Stimulated activated CD4-positive, alpha-beta T cell treated with anti-CD3 and anti-CD28 coated beads, Interleukin-1b, Interleukin-23, amount 100 ng/mL, for 4 hours (primary cell): ENCODE measurements around the gene RANBP1.
"Not testable (repeated sequence)": the region's sequence is repeated elsewhere in the genome, so short reads cannot be mapped to it uniquely, and the experiment has no call there.

Experiments
- DNase-seq, 2 donors: peaks; one replicate each; pipeline ENCODE4 v3.0.0-alpha.2; 2020; ENCODE audit warnings: low read depth in 2 of 2

The RANBP1 gene

GRCh38 chr22:20115691-20116375 lies at the start of gene RANBP1:
RANBP1 (plus strand) TSS chr22:20116104; CDS start chr22:20116185, 81 bp downstream.
- DNase-seq, result no peak

- no peak for DNase-seq
Observed at GRCh38 chr22:20066617-20067383, 49.1 kb upstream of the RANBP1 start.

- not testable (repeated sequence) for DNase-seq
Observed at GRCh38 chr22:20067384-20067682, 48.6 kb upstream of the RANBP1 start.

- DNase-seq, result no peak
Observed at GRCh38 chr22:20068640-20069039, 47.3 kb upstream of the RANBP1 start.

- no peak for DNase-seq
Observed at GRCh38 chr22:20069331-20070042, 46.4 kb upstream of the RANBP1 start.

- no peak for DNase-seq
Observed at GRCh38 chr22:20071524-20071972, 44.4 kb upstream of the RANBP1 start.

- DNase-seq, result no peak
Observed at GRCh38 chr22:20076627-20077172, 39.2 kb upstream of the RANBP1 start.

- DNase-seq, result peak; percentile 43 to 67
Observed at GRCh38 chr22:20079745-20080444, 36.0 kb upstream of the RANBP1 start, which contains the start of gene DGCR8. DGCR8 (plus strand) TSS chr22:20080241; CDS start chr22:20085964, 5,723 bp downstream.

- peak; percentile 56 to 69 for DNase-seq
Observed at GRCh38 chr22:20080445-20080775, 35.5 kb upstream of the RANBP1 start.

- DNase-seq, result no peak
Observed at GRCh38 chr22:20080776-20081654, 34.9 kb upstream of the RANBP1 start.

GRCh38 chr22:20083157-20083890 lies 32.6 kb upstream of the RANBP1 start:
- no peak for DNase-seq

- no peak for DNase-seq
Observed at GRCh38 chr22:20083891-20084546, 31.9 kb upstream of the RANBP1 start.

GRCh38 chr22:20084547-20085413 lies 31.1 kb upstream of the RANBP1 start:
- no peak for DNase-seq

GRCh38 chr22:20085651-20086050 lies 30.3 kb upstream of the RANBP1 start:
- no peak for DNase-seq

- DNase-seq, result no peak
Observed at GRCh38 chr22:20086101-20086599, 29.8 kb upstream of the RANBP1 start.

- no peak for DNase-seq
Observed at GRCh38 chr22:20086763-20087162, 29.1 kb upstream of the RANBP1 start.

- no peak for DNase-seq
Observed at GRCh38 chr22:20087319-20088262, 28.3 kb upstream of the RANBP1 start.
